Measurements from ENCODE around the gene P2RY6. TPM values are rescaled to one million over a fixed set of nuclear protein-coding genes. Genes with fewer than 3 reads are reported as not detected.
A peak's percentile ranks its signal among the peaks of the same experiment; 100 is the strongest.

P2RY6 gene
- total RNA-seq, 1 experiment from 2014 or later = 0.15 TPM

GRCh38 chr11:73310076-73310475, 37.9 kb downstream of the P2RY6 start:
- Histone ChIP-seq H3K27me3 (ENCODE audit: insufficient read depth, low read length) (no peaks in the 10 kb centered on the region), H3K9ac (ENCODE audit: low read length) (peak overlapping the region; percentile 88), H3K9me3 (ENCODE audit: control insufficient read depth in 1 of 2, insufficient read depth in 1 of 2, low read depth in 1 of 2, low read length in 2 of 2) (no peaks in the 10 kb centered on the region), H3K4me3 (replicated peaks in 1 of 2; ENCODE audit: low read depth in 1 of 2, low read length in 2 of 2) (peak overlapping the region in 1 of 2 experiments; percentile 77; a peak in 2 of 4 replicates), H3K4me2 (ENCODE audit: low read length) (peak overlapping the region; percentile 100), H2AFZ (ENCODE audit: low read depth, low read length, poor library complexity, severe bottlenecking) (no peak overlapping the region), H3K27ac (ENCODE audit: low read depth, low read length) (no peak overlapping the region; the same call in 1 of the 2 replicates), H3K79me2 (ENCODE audit: insufficient read depth, low read length) (peaks cover 12% of the 10 kb centered on the region; the same call in 1 of the 2 replicates), H3K4me1 (ENCODE audit: control insufficient read depth in 1 of 2, insufficient read depth in 2 of 2, low read length in 2 of 2) (peaks cover 20 to 58% of the 10 kb centered on the region in 2 experiments), H3K9me2 (ENCODE audit: insufficient read depth) (no peaks in the 10 kb centered on the region), H4K20me1 (ENCODE audit: insufficient read depth) (no peaks in the 10 kb centered on the region), H3K36me3 (ENCODE audit: control insufficient read depth in 1 of 2, insufficient read depth in 2 of 2, low read length in 2 of 2) (no peaks in the 10 kb centered on the region)
- intact Hi-C loops (cut with micrococcal nuclease) = no loop called here
- TF ChIP-seq CBX3 (IDR thresholded peaks at IDR 0.05; ENCODE audit: low read depth) = no peak
- no peak for TF ChIP-seq POLR2A (IDR thresholded peaks at IDR 0.05; ENCODE audit: borderline replicate concordance, extremely low read depth, insufficient read depth, insufficient read length)
- TF ChIP-seq EZH2 (IDR thresholded peaks at IDR 0.05) = no peak
- TF ChIP-seq EZH2phosphoT487 (IDR thresholded peaks at IDR 0.05; ENCODE audit: borderline replicate concordance) = no peak
- TF ChIP-seq, protein P1, sequence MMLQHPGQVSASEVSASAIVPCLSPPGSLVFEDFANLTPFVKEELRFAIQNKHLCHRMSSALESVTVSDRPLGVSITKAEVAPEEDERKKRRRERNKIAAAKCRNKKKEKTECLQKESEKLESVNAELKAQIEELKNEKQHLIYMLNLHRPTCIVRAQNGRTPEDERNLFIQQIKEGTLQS (IDR thresholded peaks at IDR 0.05) = no peak
- TF ChIP-seq ELF1 (IDR thresholded peaks at IDR 0.05; ENCODE audit: borderline replicate concordance, low read depth) = no peak
- TF ChIP-seq FOSL1 (IDR thresholded peaks at IDR 0.05; ENCODE audit: low read depth) = no peak
- TF ChIP-seq YY1 (IDR thresholded peaks at IDR 0.05; ENCODE audit: extremely low read depth, insufficient replicate concordance, low read depth, low read length) = no peak
- TF ChIP-seq, protein P2, sequence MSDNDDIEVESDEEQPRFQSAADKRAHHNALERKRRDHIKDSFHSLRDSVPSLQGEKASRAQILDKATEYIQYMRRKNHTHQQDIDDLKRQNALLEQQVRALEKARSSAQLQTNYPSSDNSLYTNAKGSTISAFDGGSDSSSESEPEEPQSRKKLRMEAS (IDR thresholded peaks at IDR 0.05) = no peak
- TF ChIP-seq, protein P3, sequence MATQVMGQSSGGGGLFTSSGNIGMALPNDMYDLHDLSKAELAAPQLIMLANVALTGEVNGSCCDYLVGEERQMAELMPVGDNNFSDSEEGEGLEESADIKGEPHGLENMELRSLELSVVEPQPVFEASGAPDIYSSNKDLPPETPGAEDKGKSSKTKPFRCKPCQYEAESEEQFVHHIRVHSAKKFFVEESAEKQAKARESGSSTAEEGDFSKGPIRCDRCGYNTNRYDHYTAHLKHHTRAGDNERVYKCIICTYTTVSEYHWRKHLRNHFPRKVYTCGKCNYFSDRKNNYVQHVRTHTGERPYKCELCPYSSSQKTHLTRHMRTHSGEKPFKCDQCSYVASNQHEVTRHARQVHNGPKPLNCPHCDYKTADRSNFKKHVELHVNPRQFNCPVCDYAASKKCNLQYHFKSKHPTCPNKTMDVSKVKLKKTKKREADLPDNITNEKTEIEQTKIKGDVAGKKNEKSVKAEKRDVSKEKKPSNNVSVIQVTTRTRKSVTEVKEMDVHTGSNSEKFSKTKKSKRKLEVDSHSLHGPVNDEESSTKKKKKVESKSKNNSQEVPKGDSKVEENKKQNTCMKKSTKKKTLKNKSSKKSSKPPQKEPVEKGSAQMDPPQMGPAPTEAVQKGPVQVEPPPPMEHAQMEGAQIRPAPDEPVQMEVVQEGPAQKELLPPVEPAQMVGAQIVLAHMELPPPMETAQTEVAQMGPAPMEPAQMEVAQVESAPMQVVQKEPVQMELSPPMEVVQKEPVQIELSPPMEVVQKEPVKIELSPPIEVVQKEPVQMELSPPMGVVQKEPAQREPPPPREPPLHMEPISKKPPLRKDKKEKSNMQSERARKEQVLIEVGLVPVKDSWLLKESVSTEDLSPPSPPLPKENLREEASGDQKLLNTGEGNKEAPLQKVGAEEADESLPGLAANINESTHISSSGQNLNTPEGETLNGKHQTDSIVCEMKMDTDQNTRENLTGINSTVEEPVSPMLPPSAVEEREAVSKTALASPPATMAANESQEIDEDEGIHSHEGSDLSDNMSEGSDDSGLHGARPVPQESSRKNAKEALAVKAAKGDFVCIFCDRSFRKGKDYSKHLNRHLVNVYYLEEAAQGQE (IDR thresholded peaks at IDR 0.05; ENCODE audit: low read depth) = no peak
- TF ChIP-seq ZFX (IDR thresholded peaks at IDR 0.05) = no peak
- no peak for TF ChIP-seq CEBPB (IDR thresholded peaks at IDR 0.05; ENCODE audit: low read depth)
- no peak for TF ChIP-seq ZNF274 (IDR thresholded peaks at IDR 0.05; ENCODE audit: low read depth, low read length)
- TF ChIP-seq RAD21 (IDR thresholded peaks at IDR 0.05; ENCODE audit: low read depth) = no peak
- RAD21 ChIA-PET (ENCODE audit: low non-redundant PET in 1 of 2, low total read pairs in 2 of 2, uncharacterized antibody in 2 of 2, unreplicated experiment in 2 of 2) = interaction anchor here in 1 of 2 experiments (0.6 kb wide), 1 partner anchor 298 kb away, joined by 3 read pairs; no protein-coding TSS in a partner anchor
- BruUV-seq (replicated peaks) = no TSS peak
- ATAC-seq = no peak
- DNase-seq (ENCODE audit: low read depth, low spot score) = no peak
- POLR2A ChIA-PET = no interaction called here
- CTCF ChIA-PET = interaction anchor here (5.6 kb wide), 1 partner anchor 24 kb away, joined by 77 read pairs; no protein-coding TSS in a partner anchor

Data from HCT116 (cell line).